ENCODE results near the gene CROT. TPM values are rescaled to one million over a fixed set of nuclear protein-coding genes. Genes with fewer than 3 reads are reported as not detected.

Gene CROT
- polyA plus RNA-seq (2012; ENCODE audit: insufficient read depth, insufficient read length, low read depth), result 1.7 TPM

GRCh38 chr7:87345166-87345927 is at the start of gene CROT:
CROT (plus strand) TSS chr7:87345664; CDS start chr7:87349069, 3,405 bp downstream.
- H3K4me3 ChIP-seq (ENCODE audit: low read depth, low read length), result peak within 1 kb of the TSS; percentile 81
- H3K36me3 ChIP-seq, result no peaks in the 10 kb centered on the region; the same call in 1 of the 2 replicates
- TF ChIP-seq CTCF (IDR thresholded peaks at IDR 0.05; ENCODE audit: low read depth, low read length), result no peak
- H3K9me3 ChIP-seq, result no peaks in the 10 kb centered on the region
- H3K27me3 ChIP-seq, result no peaks in the 10 kb centered on the region
- peak; percentile 96 for DNase-seq
- H3K4me1 ChIP-seq, result peaks cover 6% of the 10 kb centered on the region

- no peaks in the 10 kb centered on the region for H3K4me1 ChIP-seq
- TF ChIP-seq CTCF (IDR thresholded peaks at IDR 0.05; ENCODE audit: low read depth, low read length), result no peak
- no peak overlapping the region for H3K4me3 ChIP-seq (ENCODE audit: low read depth, low read length)
- H3K36me3 ChIP-seq, result no peaks in the 10 kb centered on the region
- H3K27me3 ChIP-seq, result no peaks in the 10 kb centered on the region
- no peaks in the 10 kb centered on the region for H3K9me3 ChIP-seq
- DNase-seq, result no peak
These were observed 44.7 kb upstream of the CROT start for GRCh38 chr7:87300756-87301155.

GRCh38 chr7:87310790-87311419 is 34.6 kb upstream of the CROT start:
- no peak overlapping the region for H3K4me3 ChIP-seq (ENCODE audit: low read depth, low read length)
- H3K36me3 ChIP-seq, result no peaks in the 10 kb centered on the region
- TF ChIP-seq CTCF (IDR thresholded peaks at IDR 0.05; ENCODE audit: low read depth, low read length), result no peak
- no peaks in the 10 kb centered on the region for H3K4me1 ChIP-seq
- H3K9me3 ChIP-seq, result no peaks in the 10 kb centered on the region
- no peak for DNase-seq
- no peaks in the 10 kb centered on the region for H3K27me3 ChIP-seq

- Histone ChIP-seq H3K4me3 (ENCODE audit: low read depth, low read length) (no peak overlapping the region), H3K27me3 (no peaks in the 10 kb centered on the region), H3K4me1 (no peaks in the 10 kb centered on the region), H3K36me3 (no peaks in the 10 kb centered on the region), H3K9me3 (no peaks in the 10 kb centered on the region)
- TF ChIP-seq CTCF (IDR thresholded peaks at IDR 0.05; ENCODE audit: low read depth, low read length), result peak; percentile 99
- DNase-seq, result peak; percentile 38
These were observed 33.1 kb upstream of the CROT start for GRCh38 chr7:87312215-87312865.

- Histone ChIP-seq H3K4me3 (ENCODE audit: low read depth, low read length) (no peak overlapping the region), H3K36me3 (no peaks in the 10 kb centered on the region), H3K27me3 (no peaks in the 10 kb centered on the region), H3K4me1 (no peaks in the 10 kb centered on the region), H3K9me3 (no peaks in the 10 kb centered on the region)
- TF ChIP-seq CTCF (IDR thresholded peaks at IDR 0.05; ENCODE audit: low read depth, low read length), result no peak
- no peak for DNase-seq
These were observed 29.3 kb upstream of the CROT start for GRCh38 chr7:87316097-87316700.
